Type B pancreatic cell (in vitro differentiated cells): Measurements from ENCODE around the gene SLC2A5. TPM values are rescaled to one million over a fixed set of nuclear protein-coding genes. Genes with fewer than 3 reads are reported as not detected.
"Not testable (repeated sequence)": the region's sequence is repeated elsewhere in the genome, so short reads cannot be mapped to it uniquely, and the experiment has no call there.

Source experiments
- DNase-seq: peaks from one replicate; pipeline ENCODE4 v3.0.0; 2021; ENCODE audit warnings: mixed read lengths; ENCODE audit not compliant: unreplicated experiment; ENCODE audit errors: extremely low spot score
- H3K27ac Mint-ChIP-seq: 2 replicates; pipeline ENCODE4 v1.8.0; 2021; ENCODE audit warnings: mild to moderate bottlenecking, mixed read lengths
- H3K27me3 Mint-ChIP-seq: 2 replicates; pipeline ENCODE4 v1.8.0; 2021; ENCODE audit warnings: mixed read lengths
- H3K36me3 Mint-ChIP-seq: 2 replicates; pipeline ENCODE4 v1.8.0; 2021; ENCODE audit warnings: mixed read lengths
- H3K4me1 Mint-ChIP-seq: one replicate; pipeline ENCODE4 v1.8.0; 2021; ENCODE audit warnings: mixed read lengths; ENCODE audit not compliant: unreplicated experiment
- H3K4me3 Mint-ChIP-seq: 2 replicates; pipeline ENCODE4 v1.8.0; 2021; ENCODE audit warnings: mild to moderate bottlenecking, mixed read lengths
- H3K9me3 Mint-ChIP-seq: 2 replicates; pipeline ENCODE4 v1.8.0; 2021; ENCODE audit warnings: mixed read lengths
- CTCF ChIP-seq: fragments of 200-600 bp; sonication (generic); conservative IDR thresholded peaks from 2 replicates; pipeline ENCODE4 v1.5.0; 2021; ENCODE audit warnings: antibody characterized with exemption, mild to moderate bottlenecking
- total RNA-seq: library from RNA; stranded (reverse); gene quantifications from 2 replicates; pipeline ENCODE4 v1.2.1, GENCODE V29; 2021; ENCODE audit warnings: low replicate concordance

The SLC2A5 gene
- total RNA-seq, 1 donor from 2014 or later, result 2.7 TPM

GRCh38 chr1:9005395-9005708 lies 64.1 kb downstream of the SLC2A5 start:
- H3K27ac Mint-ChIP-seq, result peak overlapping the region; percentile 36
- peak; percentile 12 for TF ChIP-seq CTCF
- no peak for DNase-seq
- no peak overlapping the region for H3K4me3 Mint-ChIP-seq
- no peaks in the 10 kb centered on the region for H3K36me3 Mint-ChIP-seq
- peaks cover 19% of the 10 kb centered on the region for H3K4me1 Mint-ChIP-seq
- H3K9me3 Mint-ChIP-seq, result no peaks in the 10 kb centered on the region
- peaks cover 3% of the 10 kb centered on the region for H3K27me3 Mint-ChIP-seq

- Mint-ChIP-seq H3K27me3 (peaks cover 3% of the 10 kb centered on the region), H3K36me3 (no peaks in the 10 kb centered on the region), H3K9me3 (no peaks in the 10 kb centered on the region), H3K4me3 (no peak overlapping the region), H3K27ac (peak overlapping the region; percentile 36), H3K4me1 (peaks cover 19% of the 10 kb centered on the region)
- peak; percentile 86 for DNase-seq
- peak; percentile 95 for TF ChIP-seq CTCF
Observed at GRCh38 chr1:9004700-9005394, 64.6 kb downstream of the SLC2A5 start.

- H3K9me3 Mint-ChIP-seq, result no peaks in the 10 kb centered on the region
- H3K4me1 Mint-ChIP-seq, result peaks cover 19% of the 10 kb centered on the region
- DNase-seq, result no peak
- no peak overlapping the region for H3K4me3 Mint-ChIP-seq
- peaks cover 3% of the 10 kb centered on the region for H3K27me3 Mint-ChIP-seq
- TF ChIP-seq CTCF, result no peak
- H3K36me3 Mint-ChIP-seq, result no peaks in the 10 kb centered on the region
- no peak overlapping the region for H3K27ac Mint-ChIP-seq
Observed at GRCh38 chr1:9004031-9004699, 65.3 kb downstream of the SLC2A5 start.

- Mint-ChIP-seq H3K4me1 (peaks cover 19% of the 10 kb centered on the region), H3K27ac (peak overlapping the region; percentile 46)
- DNase-seq, H3K27me3 Mint-ChIP-seq, H3K9me3 Mint-ChIP-seq, H3K4me3 Mint-ChIP-seq, H3K36me3 Mint-ChIP-seq: not testable (repeated sequence)
Observed at GRCh38 chr1:9002215-9002560, 67.2 kb downstream of the SLC2A5 start.

- not testable (repeated sequence) for DNase-seq, H3K36me3 Mint-ChIP-seq, H3K4me3 Mint-ChIP-seq, H3K27me3 Mint-ChIP-seq, H3K9me3 Mint-ChIP-seq
- H3K27ac Mint-ChIP-seq, result peak overlapping the region; percentile 46
- H3K4me1 Mint-ChIP-seq, result peaks cover 19% of the 10 kb centered on the region
Observed at GRCh38 chr1:9001534-9002214, 67.8 kb downstream of the SLC2A5 start.

GRCh38 chr1:8993962-8994675 lies 75.3 kb downstream of the SLC2A5 start:
- not testable (repeated sequence) for H3K9me3 Mint-ChIP-seq, H3K27ac Mint-ChIP-seq, H3K27me3 Mint-ChIP-seq, H3K4me3 Mint-ChIP-seq, H3K36me3 Mint-ChIP-seq, H3K4me1 Mint-ChIP-seq, DNase-seq
